Measurements from ENCODE around the gene ZNF316. TPM values are rescaled to one million over a fixed set of nuclear protein-coding genes. Genes with fewer than 3 reads are reported as not detected.
A peak's percentile ranks its signal among the peaks of the same experiment; 100 is the strongest.

ZNF316 gene
- total RNA-seq, 2 experiments from 2014 or later: 17.7 to 18.8 TPM

GRCh38 chr7:6608081-6608480 is 29.0 kb upstream of the ZNF316 start:
- Mint-ChIP-seq H3K27ac (no peak overlapping the region), H3K27me3 (no peaks in the 10 kb centered on the region), H3K4me1 (ENCODE audit: low read depth) (no peaks in the 10 kb centered on the region), H3K4me3 (no peak overlapping the region), H3K36me3 (ENCODE audit: low read depth) (peaks cover 20% of the 10 kb centered on the region), H3K9me3 (no peaks in the 10 kb centered on the region)
- POLR2A ChIA-PET: interaction anchor here (1.2 kb wide), 1 partner anchor 15 kb away, joined by 4 read pairs; no protein-coding TSS in a partner anchor
- TF ChIP-seq, protein P1, sequence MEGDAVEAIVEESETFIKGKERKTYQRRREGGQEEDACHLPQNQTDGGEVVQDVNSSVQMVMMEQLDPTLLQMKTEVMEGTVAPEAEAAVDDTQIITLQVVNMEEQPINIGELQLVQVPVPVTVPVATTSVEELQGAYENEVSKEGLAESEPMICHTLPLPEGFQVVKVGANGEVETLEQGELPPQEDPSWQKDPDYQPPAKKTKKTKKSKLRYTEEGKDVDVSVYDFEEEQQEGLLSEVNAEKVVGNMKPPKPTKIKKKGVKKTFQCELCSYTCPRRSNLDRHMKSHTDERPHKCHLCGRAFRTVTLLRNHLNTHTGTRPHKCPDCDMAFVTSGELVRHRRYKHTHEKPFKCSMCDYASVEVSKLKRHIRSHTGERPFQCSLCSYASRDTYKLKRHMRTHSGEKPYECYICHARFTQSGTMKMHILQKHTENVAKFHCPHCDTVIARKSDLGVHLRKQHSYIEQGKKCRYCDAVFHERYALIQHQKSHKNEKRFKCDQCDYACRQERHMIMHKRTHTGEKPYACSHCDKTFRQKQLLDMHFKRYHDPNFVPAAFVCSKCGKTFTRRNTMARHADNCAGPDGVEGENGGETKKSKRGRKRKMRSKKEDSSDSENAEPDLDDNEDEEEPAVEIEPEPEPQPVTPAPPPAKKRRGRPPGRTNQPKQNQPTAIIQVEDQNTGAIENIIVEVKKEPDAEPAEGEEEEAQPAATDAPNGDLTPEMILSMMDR (IDR thresholded peaks at IDR 0.05): no peak
- ATAC-seq (no peak), DNase-seq (no peak)
- CTCF ChIA-PET: interaction anchor here (0.8 kb wide), 1 partner anchor 17 kb away, joined by 3 read pairs; no protein-coding TSS in a partner anchor
- intact Hi-C loops (cut with micrococcal nuclease): no loop called here

- Mint-ChIP-seq H3K36me3 (ENCODE audit: low read depth) (peaks cover 18% of the 10 kb centered on the region), H3K4me3 (no peak overlapping the region), H3K9me3 (no peaks in the 10 kb centered on the region), H3K27ac (no peak overlapping the region), H3K27me3 (no peaks in the 10 kb centered on the region), H3K4me1 (ENCODE audit: low read depth) (no peaks in the 10 kb centered on the region)
- TF ChIP-seq, protein P1 (IDR thresholded peaks at IDR 0.05): no peak
- no peak for ATAC-seq
- ChIA-PET POLR2A (interaction anchor here (1.2 kb wide), 1 partner anchor 16 kb away, joined by 4 read pairs; no protein-coding TSS in a partner anchor), CTCF (interaction anchor here (0.8 kb wide), 1 partner anchor 17 kb away, joined by 3 read pairs; no protein-coding TSS in a partner anchor)
- DNase-seq: no peak
- intact Hi-C loops (cut with micrococcal nuclease): no loop called here
These were observed 28.3 kb upstream of the ZNF316 start for GRCh38 chr7:6608794-6609193.

GRCh38 chr7:6612819-6613218 is 24.3 kb upstream of the ZNF316 start:
- H3K4me1 Mint-ChIP-seq (ENCODE audit: low read depth): peaks cover 3% of the 10 kb centered on the region
- H3K4me3 Mint-ChIP-seq: no peak overlapping the region
- no peak for ATAC-seq
- H3K27ac Mint-ChIP-seq: no peak overlapping the region
- TF ChIP-seq, protein P1 (IDR thresholded peaks at IDR 0.05): no peak
- ChIA-PET CTCF (interaction anchor here (1.5 kb wide), 1 partner anchor 245 kb away, joined by 4 read pairs; no protein-coding TSS in a partner anchor), POLR2A (interaction anchor here (1.1 kb wide), 1 partner anchor 35 kb away, joined by 4 read pairs; the partner anchor contains the start of gene ZDHHC4)
- intact Hi-C loops (cut with micrococcal nuclease): no loop called here
- H3K36me3 Mint-ChIP-seq (ENCODE audit: low read depth): no peaks in the 10 kb centered on the region
- H3K27me3 Mint-ChIP-seq: peaks cover 2% of the 10 kb centered on the region
- no peak for DNase-seq
- H3K9me3 Mint-ChIP-seq: no peaks in the 10 kb centered on the region

GRCh38 chr7:6613706-6614105 is 23.4 kb upstream of the ZNF316 start:
- TF ChIP-seq, protein P1 (IDR thresholded peaks at IDR 0.05): no peak
- no peak for DNase-seq
- peaks cover 2% of the 10 kb centered on the region for H3K27me3 Mint-ChIP-seq
- H3K4me1 Mint-ChIP-seq (ENCODE audit: low read depth): peaks cover 3% of the 10 kb centered on the region
- intact Hi-C loops (cut with micrococcal nuclease): no loop called here
- ChIA-PET POLR2A (no interaction called here), CTCF (no interaction called here)
- H3K9me3 Mint-ChIP-seq: no peaks in the 10 kb centered on the region
- ATAC-seq: no peak
- no peak overlapping the region for H3K4me3 Mint-ChIP-seq
- H3K36me3 Mint-ChIP-seq (ENCODE audit: low read depth): no peaks in the 10 kb centered on the region
- no peak overlapping the region for H3K27ac Mint-ChIP-seq

- Mint-ChIP-seq H3K27ac (peak within 1 kb of the TSS; percentile 24), H3K27me3 (peaks cover 2% of the 10 kb centered on the region), H3K4me3 (peak within 1 kb of the TSS; percentile 73), H3K36me3 (ENCODE audit: low read depth) (no peaks in the 10 kb centered on the region), H3K9me3 (no peaks in the 10 kb centered on the region), H3K4me1 (ENCODE audit: low read depth) (peaks cover 11% of the 10 kb centered on the region)
- TF ChIP-seq, protein P1 (IDR thresholded peaks at IDR 0.05): no peak
- no peak for DNase-seq
- CTCF ChIA-PET: no interaction called here
- intact Hi-C loops (cut with micrococcal nuclease): no loop called here
- POLR2A ChIA-PET: no interaction called here
- ATAC-seq: peak; percentile 52
These were observed 22.0 kb upstream of the ZNF316 start, which contains the start of gene ZNF853 for GRCh38 chr7:6614953-6615722. ZNF853 (plus strand) TSS chr7:6615610; CDS start chr7:6616175, 565 bp downstream.

All from activated CD8-positive, alpha-beta T cell treated with anti-CD3 and anti-CD28 coated beads for 36 hours (primary cell).